ENCODE measurements around the gene JDP2. TPM values are rescaled to one million over a fixed set of nuclear protein-coding genes. Genes with fewer than 3 reads are reported as not detected.

Gene JDP2
- total RNA-seq, 1 experiment from 2014 or later = 5.9 TPM

- ChIA-PET POLR2A (ENCODE audit: low non-redundant PET) (no interaction called here), CTCF (no interaction called here)
- intact Hi-C loops (cut with micrococcal nuclease; ENCODE audit: unreplicated experiment) = no loop called here
- Histone ChIP-seq H3K4me1 (ENCODE audit: insufficient read depth, low read length, poor library complexity, severe bottlenecking) (no peaks in the 10 kb centered on the region), H3K9me3 (ENCODE audit: low read depth, low read length, poor library complexity, severe bottlenecking) (no peaks in the 10 kb centered on the region), H3K4me3 (ENCODE audit: low read depth, low read length, poor library complexity, severe bottlenecking) (no peak overlapping the region), H3K27me3 (replicated peaks; ENCODE audit: insufficient read depth, low read depth, low read length, poor library complexity) (no peaks in the 10 kb centered on the region), H3K27ac (ENCODE audit: low read depth, low read length, poor library complexity, severe bottlenecking) (no peak overlapping the region), H3K36me3 (ENCODE audit: insufficient read depth, low read length, poor library complexity, severe bottlenecking) (no peaks in the 10 kb centered on the region)
- TF ChIP-seq EZH2 (IDR thresholded peaks at IDR 0.05; ENCODE audit: borderline replicate concordance, low read depth, low read length, poor library complexity, severe bottlenecking) (no peak), CTCF (conservative IDR thresholded peaks at IDR 0.05; ENCODE audit: low read depth, low read length) (no peak)
- no TSS peak for BruUV-seq (replicated peaks)
- no peak for DNase-seq (ENCODE audit: low spot score)
Measured at GRCh38 chr14:75519826-75520728, 92.3 kb downstream of the JDP2 start.

GRCh38 chr14:75520852-75521251 is 93.0 kb downstream of the JDP2 start:
- CTCF ChIA-PET = no interaction called here
- Histone ChIP-seq H3K9me3 (ENCODE audit: low read depth, low read length, poor library complexity, severe bottlenecking) (no peaks in the 10 kb centered on the region), H3K36me3 (ENCODE audit: insufficient read depth, low read length, poor library complexity, severe bottlenecking) (no peaks in the 10 kb centered on the region), H3K27ac (ENCODE audit: low read depth, low read length, poor library complexity, severe bottlenecking) (no peak overlapping the region), H3K4me3 (ENCODE audit: low read depth, low read length, poor library complexity, severe bottlenecking) (no peak overlapping the region), H3K27me3 (replicated peaks; ENCODE audit: insufficient read depth, low read depth, low read length, poor library complexity) (no peaks in the 10 kb centered on the region), H3K4me1 (ENCODE audit: insufficient read depth, low read length, poor library complexity, severe bottlenecking) (no peaks in the 10 kb centered on the region)
- intact Hi-C loops (cut with micrococcal nuclease; ENCODE audit: unreplicated experiment) = no loop called here
- DNase-seq (ENCODE audit: low spot score) = no peak
- no TSS peak for BruUV-seq (replicated peaks)
- POLR2A ChIA-PET (ENCODE audit: low non-redundant PET) = no interaction called here
- TF ChIP-seq EZH2 (IDR thresholded peaks at IDR 0.05; ENCODE audit: borderline replicate concordance, low read depth, low read length, poor library complexity, severe bottlenecking) (no peak), CTCF (conservative IDR thresholded peaks at IDR 0.05; ENCODE audit: low read depth, low read length) (no peak)

GRCh38 chr14:75521415-75522199 is 93.8 kb downstream of the JDP2 start:
- no peak for DNase-seq (ENCODE audit: low spot score)
- Histone ChIP-seq H3K4me3 (ENCODE audit: low read depth, low read length, poor library complexity, severe bottlenecking) (no peak overlapping the region), H3K9me3 (ENCODE audit: low read depth, low read length, poor library complexity, severe bottlenecking) (no peaks in the 10 kb centered on the region), H3K27ac (ENCODE audit: low read depth, low read length, poor library complexity, severe bottlenecking) (no peak overlapping the region), H3K36me3 (ENCODE audit: insufficient read depth, low read length, poor library complexity, severe bottlenecking) (no peaks in the 10 kb centered on the region), H3K4me1 (ENCODE audit: insufficient read depth, low read length, poor library complexity, severe bottlenecking) (no peaks in the 10 kb centered on the region), H3K27me3 (replicated peaks; ENCODE audit: insufficient read depth, low read depth, low read length, poor library complexity) (no peaks in the 10 kb centered on the region)
- TF ChIP-seq CTCF (conservative IDR thresholded peaks at IDR 0.05; ENCODE audit: low read depth, low read length) (no peak), EZH2 (IDR thresholded peaks at IDR 0.05; ENCODE audit: borderline replicate concordance, low read depth, low read length, poor library complexity, severe bottlenecking) (no peak)
- CTCF ChIA-PET = no interaction called here
- intact Hi-C loops (cut with micrococcal nuclease; ENCODE audit: unreplicated experiment) = no loop called here
- no TSS peak for BruUV-seq (replicated peaks)
- POLR2A ChIA-PET (ENCODE audit: low non-redundant PET) = no interaction called here
